ENCODE data around the gene BCL2.

DNA sequence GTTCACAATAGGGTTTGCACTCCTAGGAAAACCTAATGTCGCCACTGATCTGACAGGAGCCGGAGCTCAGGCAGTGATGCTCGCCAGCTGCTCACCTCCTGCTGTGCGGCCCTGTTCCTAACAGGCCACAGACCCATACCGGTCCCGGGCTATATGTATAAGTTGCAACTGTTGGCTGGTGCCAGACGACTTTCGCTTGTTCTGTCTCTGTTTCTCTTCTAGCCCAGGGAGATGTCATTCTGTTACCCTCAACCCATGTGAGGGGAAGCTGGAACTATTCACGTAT, 170.3 kb downstream of the BCL2 start:
- TF ChIP-seq POLR2A (IDR thresholded peaks at IDR 0.05; ENCODE audit: low read depth, low read length) (no peak), TAF1 (IDR thresholded peaks at IDR 0.05; ENCODE audit: borderline replicate concordance, low read depth, low read length) (no peak), POLR2AphosphoS5 (IDR thresholded peaks at IDR 0.05; ENCODE audit: low read depth, low read length) (0 out of 2 replicates have a peak, but pooled peaks have one; percentile 45)

Data from GM12892 (cell line).